Activated naive CD8-positive, alpha-beta T cell (primary cell): ENCODE measurements around the gene EXOC6.
"Not testable (repeated sequence)": the region's sequence is repeated elsewhere in the genome, so short reads cannot be mapped to it uniquely, and the experiment has no call there.

Source experiments
- H3K27ac Mint-ChIP-seq: one replicate; pipeline ENCODE4 v1.8.0; 2021; ENCODE audit warnings: mixed read lengths
- H3K27me3 Mint-ChIP-seq: one replicate; pipeline ENCODE4 v1.8.0; 2021; ENCODE audit warnings: mixed read lengths
- H3K36me3 Mint-ChIP-seq: one replicate; pipeline ENCODE4 v1.8.0; 2021; ENCODE audit warnings: mixed read lengths
- H3K4me1 Mint-ChIP-seq: one replicate; pipeline ENCODE4 v1.8.0; 2021; ENCODE audit warnings: low read depth, mixed read lengths
- H3K4me3 Mint-ChIP-seq: one replicate; pipeline ENCODE4 v1.8.0; 2021; ENCODE audit warnings: mild to moderate bottlenecking, mixed read lengths
- H3K9me3 Mint-ChIP-seq: one replicate; pipeline ENCODE4 v1.8.0; 2021; ENCODE audit warnings: low read depth, mixed read lengths

The EXOC6 gene

GRCh38 chr10:93085272-93085859 lies 237.0 kb downstream of the EXOC6 start:
- H3K9me3 Mint-ChIP-seq: no peaks in the 10 kb centered on the region
- no peak overlapping the region for H3K4me3 Mint-ChIP-seq
- H3K27me3 Mint-ChIP-seq: peaks cover 11% of the 10 kb centered on the region
- no peaks in the 10 kb centered on the region for H3K4me1 Mint-ChIP-seq
- no peaks in the 10 kb centered on the region for H3K36me3 Mint-ChIP-seq
- no peak overlapping the region for H3K27ac Mint-ChIP-seq

- Mint-ChIP-seq H3K9me3 (no peaks in the 10 kb centered on the region), H3K27me3 (peaks cover 7% of the 10 kb centered on the region), H3K4me1 (no peaks in the 10 kb centered on the region), H3K27ac (no peak overlapping the region), H3K36me3 (no peaks in the 10 kb centered on the region), H3K4me3 (no peak overlapping the region)
Measured at GRCh38 chr10:93086289-93086688, 238.0 kb downstream of the EXOC6 start.

DNA sequence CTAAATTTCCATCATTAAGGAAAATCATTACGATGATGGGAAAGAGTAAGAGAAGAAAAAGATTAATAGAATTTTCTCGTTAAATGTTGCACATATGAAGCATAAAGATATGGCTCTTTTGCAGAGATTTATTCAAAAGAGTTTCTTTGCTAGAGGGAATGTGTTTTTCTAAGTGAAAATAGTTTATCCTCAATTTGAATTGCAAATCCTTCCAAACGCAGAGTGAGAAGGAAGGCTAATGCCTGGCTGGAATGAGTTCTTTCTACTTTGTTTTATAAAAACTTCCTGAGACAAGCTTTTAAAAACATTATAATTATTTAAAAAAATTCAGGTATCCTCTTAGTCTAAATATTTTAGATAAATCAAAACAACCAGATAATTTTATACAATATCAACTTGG lies 239.5 kb downstream of the EXOC6 start:
- Mint-ChIP-seq H3K27ac (no peak overlapping the region), H3K4me1 (no peaks in the 10 kb centered on the region), H3K27me3 (peaks cover 4% of the 10 kb centered on the region), H3K36me3 (no peaks in the 10 kb centered on the region), H3K4me3 (no peak overlapping the region), H3K9me3 (no peaks in the 10 kb centered on the region)

DNA sequence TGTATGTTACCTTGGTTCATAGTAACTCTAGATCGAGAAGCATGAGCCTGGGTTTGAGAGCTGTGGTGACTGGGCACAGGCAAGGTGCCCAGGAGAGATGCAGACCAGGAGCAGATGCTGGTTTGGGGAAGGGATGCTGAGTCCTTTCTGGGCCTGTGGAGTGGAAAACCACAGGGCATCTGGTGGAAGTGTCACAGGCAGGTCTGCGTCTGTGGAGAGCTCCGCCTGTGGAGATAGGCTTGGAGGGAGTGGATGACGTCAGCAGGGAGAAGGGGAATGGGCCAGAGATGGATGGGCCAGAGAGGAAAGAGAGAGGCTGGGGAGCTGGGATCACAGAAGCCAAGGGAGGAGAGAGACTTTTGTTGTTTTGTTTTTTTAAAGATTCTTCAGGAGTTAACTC lies 240.1 kb downstream of the EXOC6 start:
- Mint-ChIP-seq H3K4me3 (no peak overlapping the region), H3K4me1 (no peaks in the 10 kb centered on the region), H3K36me3 (no peaks in the 10 kb centered on the region), H3K27me3 (peaks cover 4% of the 10 kb centered on the region), H3K9me3 (no peaks in the 10 kb centered on the region), H3K27ac (no peak overlapping the region)

DNA sequence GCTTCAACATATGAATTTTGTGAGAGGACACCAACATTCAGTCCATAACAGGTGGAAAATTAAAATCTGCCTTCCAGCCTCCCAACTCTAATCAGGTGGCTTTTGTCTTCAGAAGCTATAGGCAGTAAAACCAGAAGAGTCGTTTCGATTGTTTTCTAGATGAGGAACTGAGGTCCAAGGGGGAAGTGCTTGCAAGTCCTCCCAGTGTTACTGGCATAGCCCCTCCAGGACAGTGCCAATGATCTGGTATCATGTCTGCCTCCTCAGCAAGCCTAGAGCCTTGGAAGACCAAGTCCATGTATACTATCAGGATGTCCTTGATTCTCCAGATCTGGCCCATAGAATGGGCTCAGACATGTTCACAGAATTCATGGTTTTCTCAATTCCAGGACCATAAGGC lies 242.3 kb downstream of the EXOC6 start:
- Mint-ChIP-seq H3K27ac (no peak overlapping the region), H3K9me3 (no peaks in the 10 kb centered on the region), H3K4me1 (no peaks in the 10 kb centered on the region), H3K36me3 (no peaks in the 10 kb centered on the region), H3K27me3 (peaks cover 4% of the 10 kb centered on the region), H3K4me3 (no peak overlapping the region)

- Mint-ChIP-seq H3K27me3 (peaks cover 4% of the 10 kb centered on the region), H3K4me3 (no peak overlapping the region), H3K27ac (no peak overlapping the region), H3K36me3 (no peaks in the 10 kb centered on the region), H3K9me3 (no peaks in the 10 kb centered on the region), H3K4me1 (no peaks in the 10 kb centered on the region)
Measured at GRCh38 chr10:93091960-93092359, 243.6 kb downstream of the EXOC6 start.

GRCh38 chr10:93095225-93095624 lies 246.9 kb downstream of the EXOC6 start:
- H3K36me3 Mint-ChIP-seq: no peaks in the 10 kb centered on the region
- no peaks in the 10 kb centered on the region for H3K4me1 Mint-ChIP-seq
- peaks cover 3% of the 10 kb centered on the region for H3K9me3 Mint-ChIP-seq
- H3K27me3 Mint-ChIP-seq: no peaks in the 10 kb centered on the region
- H3K4me3 Mint-ChIP-seq: no peak overlapping the region
- no peak overlapping the region for H3K27ac Mint-ChIP-seq

DNA sequence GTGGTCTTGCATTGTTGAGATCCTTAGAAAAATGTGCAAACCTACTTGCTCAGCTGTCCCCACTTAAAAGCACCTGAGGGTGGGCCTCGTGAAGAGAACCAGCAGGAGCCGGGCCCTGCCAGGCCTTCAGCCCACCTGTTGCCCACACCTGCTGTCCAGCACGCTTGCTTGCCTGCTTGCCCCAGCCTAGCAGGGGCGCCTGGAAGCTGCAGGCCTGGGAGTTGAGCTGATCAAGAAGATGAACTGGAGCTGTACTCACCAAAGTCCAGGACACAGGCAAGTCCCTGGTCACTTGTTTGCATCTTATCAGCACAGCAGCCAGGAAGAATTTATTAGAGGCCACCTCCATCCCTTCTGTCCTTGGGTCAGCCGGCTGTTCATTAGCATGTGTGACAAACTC lies 248.6 kb downstream of the EXOC6 start:
- no peak overlapping the region for H3K4me3 Mint-ChIP-seq
- H3K27me3 Mint-ChIP-seq: no peaks in the 10 kb centered on the region
- peaks cover 3% of the 10 kb centered on the region for H3K9me3 Mint-ChIP-seq
- H3K4me1 Mint-ChIP-seq: no peaks in the 10 kb centered on the region
- H3K27ac Mint-ChIP-seq: no peak overlapping the region
- H3K36me3 Mint-ChIP-seq: no peaks in the 10 kb centered on the region

DNA sequence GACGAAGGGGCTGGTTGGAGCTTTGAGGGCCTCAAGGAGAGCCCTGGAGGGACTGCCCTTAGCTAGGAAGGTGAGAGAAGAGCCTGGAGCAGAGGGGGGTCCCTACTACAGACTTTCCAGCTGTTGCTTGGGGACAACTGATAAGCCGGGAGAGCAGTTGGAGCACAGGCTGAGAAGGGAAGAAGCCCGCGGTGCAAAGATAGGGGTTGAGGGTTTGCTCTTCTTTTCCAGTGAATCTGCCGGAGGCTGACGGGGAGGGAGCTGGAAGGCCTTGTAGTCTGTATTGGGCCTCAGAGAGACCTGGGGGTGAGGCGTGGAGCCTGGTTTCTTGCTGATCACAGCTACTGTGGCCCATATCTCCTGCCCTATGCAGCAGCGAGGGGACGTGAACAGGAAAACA lies 249.1 kb downstream of the EXOC6 start:
- H3K4me1 Mint-ChIP-seq: no peaks in the 10 kb centered on the region
- H3K36me3 Mint-ChIP-seq: no peaks in the 10 kb centered on the region
- H3K4me3 Mint-ChIP-seq: no peak overlapping the region
- H3K27ac Mint-ChIP-seq: no peak overlapping the region
- H3K9me3 Mint-ChIP-seq: peaks cover 3% of the 10 kb centered on the region
- H3K27me3 Mint-ChIP-seq: no peaks in the 10 kb centered on the region

DNA sequence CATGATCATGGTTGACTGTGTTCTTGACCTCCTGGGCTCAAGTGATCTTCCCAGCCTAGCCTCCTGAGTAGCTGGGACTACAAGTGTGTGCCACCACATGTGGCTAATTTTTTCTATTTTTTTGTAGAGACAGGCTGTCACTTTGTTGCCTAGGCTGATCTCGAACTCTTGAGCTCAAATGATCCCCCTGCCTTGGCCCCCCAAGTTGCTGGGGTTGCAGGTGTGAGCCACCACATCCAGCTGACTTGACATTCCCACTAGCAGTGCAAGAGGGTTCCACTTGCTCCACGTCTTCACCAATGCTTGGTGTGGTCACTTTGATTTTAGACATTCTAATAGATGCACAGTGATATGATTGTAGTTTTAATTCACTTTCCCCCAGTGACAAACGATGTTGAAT lies 250.5 kb downstream of the EXOC6 start:
- Mint-ChIP-seq H3K4me1 (no peaks in the 10 kb centered on the region), H3K9me3 (peaks cover 5% of the 10 kb centered on the region), H3K36me3 (peaks cover 2% of the 10 kb centered on the region), H3K27me3 (peaks cover 1% of the 10 kb centered on the region), H3K27ac (no peak overlapping the region), H3K4me3 (no peak overlapping the region)

DNA sequence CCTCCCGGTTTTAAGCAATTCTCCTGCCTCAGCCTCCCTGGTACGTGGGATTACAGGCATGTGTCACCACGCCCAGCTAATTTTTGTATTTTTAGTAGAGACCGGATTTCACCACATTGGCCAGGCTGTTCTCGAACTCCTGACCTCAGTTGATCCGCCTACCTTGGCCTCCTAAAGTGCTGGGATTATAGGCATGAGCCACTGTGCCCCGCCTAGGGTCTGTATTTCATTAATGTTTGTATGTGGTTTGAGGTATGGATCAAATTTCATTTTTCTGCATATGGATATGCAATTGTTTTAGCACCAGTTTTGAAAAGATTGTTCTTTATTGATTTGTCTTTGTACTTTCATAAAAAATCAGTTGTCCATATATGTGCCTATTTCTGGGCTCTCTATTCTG lies 251.3 kb downstream of the EXOC6 start:
- peaks cover 3% of the 10 kb centered on the region for H3K36me3 Mint-ChIP-seq
- no peak overlapping the region for H3K27ac Mint-ChIP-seq
- peaks cover 10% of the 10 kb centered on the region for H3K9me3 Mint-ChIP-seq
- peaks cover 1% of the 10 kb centered on the region for H3K27me3 Mint-ChIP-seq
- no peak overlapping the region for H3K4me3 Mint-ChIP-seq
- H3K4me1 Mint-ChIP-seq: no peaks in the 10 kb centered on the region

DNA sequence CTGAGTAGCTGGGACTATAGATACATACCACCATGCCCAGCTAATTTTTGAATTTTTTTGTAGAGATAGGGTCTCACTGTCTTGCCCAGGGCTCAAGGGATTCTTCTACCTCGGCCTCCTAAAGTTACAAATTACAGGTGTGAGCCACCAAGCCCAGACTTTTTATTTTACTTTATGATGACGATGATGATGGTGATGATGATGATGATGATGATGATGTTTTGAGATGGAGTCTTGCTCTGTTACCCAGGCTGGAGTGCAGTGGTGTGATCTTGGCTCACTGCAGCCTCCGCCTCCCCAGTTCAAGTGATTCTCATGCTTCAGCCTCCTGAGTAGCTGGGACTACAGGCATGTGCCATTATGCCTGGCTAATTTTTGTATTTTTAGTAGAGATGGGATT lies 252.8 kb downstream of the EXOC6 start:
- not testable (repeated sequence) for H3K27ac Mint-ChIP-seq, H3K36me3 Mint-ChIP-seq, H3K27me3 Mint-ChIP-seq, H3K4me1 Mint-ChIP-seq, H3K4me3 Mint-ChIP-seq
- H3K9me3 Mint-ChIP-seq: peaks cover 10% of the 10 kb centered on the region

GRCh38 chr10:93103953-93104352 lies 255.6 kb downstream of the EXOC6 start:
- no peaks in the 10 kb centered on the region for H3K4me1 Mint-ChIP-seq
- no peak overlapping the region for H3K4me3 Mint-ChIP-seq
- peaks cover 3% of the 10 kb centered on the region for H3K36me3 Mint-ChIP-seq
- H3K27me3 Mint-ChIP-seq: peaks cover 1% of the 10 kb centered on the region
- peaks cover 9% of the 10 kb centered on the region for H3K9me3 Mint-ChIP-seq
- no peak overlapping the region for H3K27ac Mint-ChIP-seq

DNA sequence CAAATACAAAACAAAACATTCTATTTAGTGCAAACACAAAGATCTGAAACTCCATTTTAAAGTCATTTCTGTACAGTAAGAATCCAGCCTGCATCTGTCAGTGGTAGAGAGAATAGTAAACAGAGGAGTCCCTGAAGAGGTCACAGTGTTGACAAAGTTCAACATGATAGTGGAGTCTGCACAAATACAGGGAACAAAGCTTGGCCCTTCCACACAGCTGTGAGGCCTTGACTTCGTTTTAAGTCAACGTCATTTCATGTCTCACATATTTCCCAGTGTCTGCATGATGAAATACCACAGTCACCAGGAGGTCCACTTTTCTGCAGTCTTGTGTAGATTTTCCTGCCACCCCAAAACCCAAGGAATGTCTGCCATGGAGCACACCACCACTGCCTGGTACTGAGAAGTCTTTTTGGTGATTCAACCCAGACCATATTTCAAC lies 258.3 kb downstream of the EXOC6 start:
- no peak overlapping the region for H3K27ac Mint-ChIP-seq
- peaks cover 7% of the 10 kb centered on the region for H3K9me3 Mint-ChIP-seq
- H3K4me1 Mint-ChIP-seq: no peaks in the 10 kb centered on the region
- peaks cover 1% of the 10 kb centered on the region for H3K27me3 Mint-ChIP-seq
- no peak overlapping the region for H3K4me3 Mint-ChIP-seq
- H3K36me3 Mint-ChIP-seq: peaks cover 3% of the 10 kb centered on the region
